Neuronal stem cell (in vitro differentiated cells): ENCODE results near the gene LIPN. TPM values are rescaled to one million over a fixed set of nuclear protein-coding genes. Genes with fewer than 3 reads are reported as not detected.

Experiments
- DNase-seq: peaks from one replicate; pipeline ENCODE4 v3.0.0-alpha.2; 2013; ENCODE audit warnings: low spot score
- H2AFZ ChIP-seq: one replicate; pipeline ENCODE4 v1.6.1; 2013; ENCODE audit warnings: mild to moderate bottlenecking, low read length, inconsistent platforms
- H2AK5ac ChIP-seq: 2 replicates; pipeline ENCODE4 v1.6.1; 2013; ENCODE audit warnings: low read depth, mild to moderate bottlenecking, inconsistent platforms, low read length, moderate library complexity, mixed read lengths
- H2BK120ac ChIP-seq: 2 replicates; pipeline ENCODE4 v1.6.1; 2013; ENCODE audit warnings: low read depth, mild to moderate bottlenecking, inconsistent platforms, low read length, moderate library complexity, mixed read lengths
- H2BK12ac ChIP-seq: one replicate; pipeline ENCODE4 v1.6.1; 2013; ENCODE audit warnings: low read length, inconsistent platforms
- H2BK15ac ChIP-seq: 2 replicates; pipeline ENCODE4 v1.6.1; 2013; ENCODE audit warnings: mild to moderate bottlenecking, low read length, inconsistent platforms, mixed read lengths
- H2BK5ac ChIP-seq: one replicate; pipeline ENCODE4 v1.6.1; 2013; ENCODE audit warnings: inconsistent platforms, mild to moderate bottlenecking, low read length, moderate library complexity
- H3K14ac ChIP-seq: one replicate; pipeline ENCODE4 v1.6.1; 2013; ENCODE audit warnings: low read length, inconsistent platforms
- H3K18ac ChIP-seq: 2 replicates; pipeline ENCODE4 v1.6.1; 2013; ENCODE audit warnings: low read length, inconsistent platforms
- H3K23ac ChIP-seq: 2 replicates; pipeline ENCODE4 v1.6.1; 2013; ENCODE audit warnings: low read depth, mild to moderate bottlenecking, mixed read lengths, low read length, inconsistent platforms; ENCODE audit not compliant: poor library complexity
- H3K27ac ChIP-seq: replicated peaks from 3 replicates; pipeline ENCODE4 v1.5.1; 2013; ENCODE audit warnings: low read length, inconsistent platforms
- H3K27me3 ChIP-seq, 3 experiments: 2 replicates each; pipeline ENCODE4 v1.6.1; 2013; ENCODE audit warnings: low read length in 3 of 3, mild to moderate bottlenecking in 2 of 3, inconsistent platforms in 1 of 3, low read depth in 1 of 3, mixed read lengths in 1 of 3, moderate library complexity in 1 of 3; ENCODE audit not compliant: control insufficient read depth in 3 of 3, insufficient read depth in 3 of 3
- H3K36me3 ChIP-seq, 2 donors: replicated peaks in 1 of 2; 2 replicates each; pipeline ENCODE4 v1.6.1; 2013; ENCODE audit warnings: low read length in 2 of 2; ENCODE audit not compliant: control insufficient read depth in 2 of 2, insufficient read depth in 2 of 2
- H3K4ac ChIP-seq: 2 replicates; pipeline ENCODE4 v1.6.1; 2013; ENCODE audit warnings: inconsistent platforms, mild to moderate bottlenecking, low read length, moderate library complexity
- H3K4me1 ChIP-seq, 2 donors: 1 replicate in 1 of 2; 2 replicates in 1 of 2; pipeline ENCODE4 v1.6.1; 2013; ENCODE audit warnings: low read length in 2 of 2, low read depth in 1 of 2; ENCODE audit not compliant: control insufficient read depth in 2 of 2, insufficient read depth in 1 of 2
- H3K4me2 ChIP-seq: one replicate; pipeline ENCODE4 v1.6.1; 2013; ENCODE audit warnings: mild to moderate bottlenecking, low read length, inconsistent platforms; ENCODE audit not compliant: insufficient read depth, poor library complexity, severe bottlenecking
- H3K4me3 ChIP-seq, 2 donors: 2 replicates each; pipeline ENCODE4 v1.5.1; 2013; ENCODE audit warnings: low read length in 2 of 2, mild to moderate bottlenecking in 2 of 2, inconsistent platforms in 1 of 2, moderate library complexity in 1 of 2
- H3K79me1 ChIP-seq: one replicate; pipeline ENCODE4 v1.6.1; 2013; ENCODE audit warnings: low read depth, mild to moderate bottlenecking, inconsistent platforms, low read length, moderate library complexity
- H3K9ac ChIP-seq: one replicate; pipeline ENCODE4 v1.6.1; 2013; ENCODE audit warnings: mild to moderate bottlenecking, low read depth, low read length, inconsistent platforms; ENCODE audit not compliant: poor library complexity
- H3K9me3 ChIP-seq, 2 donors: replicated peaks in 1 of 2; 2 replicates each; pipeline versions ENCODE3 to v1.6.1; 2013; ENCODE audit warnings: low read length in 2 of 2, mild to moderate bottlenecking in 2 of 2, inconsistent platforms in 1 of 2, low read depth in 1 of 2, mixed read lengths in 1 of 2, moderate library complexity in 1 of 2; ENCODE audit not compliant: control insufficient read depth in 2 of 2, insufficient read depth in 1 of 2
- H4K8ac ChIP-seq: one replicate; pipeline ENCODE4 v1.6.1; 2013; ENCODE audit warnings: low read depth, mild to moderate bottlenecking, inconsistent platforms, low read length, moderate library complexity
- H4K91ac ChIP-seq: one replicate; pipeline ENCODE4 v1.6.1; 2013; ENCODE audit warnings: low read length, low read depth, mild to moderate bottlenecking, inconsistent platforms; ENCODE audit not compliant: poor library complexity
- WGBS, 2 donors: extraction: QIAGEN DNeasy Blood & Tissue Kit; methylation state at CpG; one replicate each; pipeline ENCODE4 v1.1.7; 2013; ENCODE audit warnings: missing lambda C conversion rate in 2 of 2, mixed read lengths in 1 of 2; ENCODE audit not compliant: insufficient read length in 2 of 2, insufficient replicate concordance in 1 of 2; ENCODE audit errors: extremely low coverage in 2 of 2; 5-methylcytosine and 5-hydroxymethylcytosine counted together
- polyA plus RNA-seq, 2 experiments: library from polyadenylated mRNA; stranded (reverse); fragments of 200-250 nt; gene quantifications; one replicate each; pipeline ENCODE4 v1.2.3, GENCODE V29; 2013

Gene LIPN
- polyA plus RNA-seq (2013, experiment 1 of 2): not detected
- polyA plus RNA-seq (2013, experiment 2 of 2): not detected

GRCh38 chr10:88759366-88760101, at the start of gene LIPN:
Gene LIPN, plus strand, starts transcription at chr10:88760020. Its CDS starts 1,386 bp downstream, at chr10:88761406.
- H2AK5ac ChIP-seq: no peak within 1 kb of the TSS
- no peak within 1 kb of the TSS for H2BK15ac ChIP-seq
- no peak within 1 kb of the TSS for H2BK5ac ChIP-seq
- H3K23ac ChIP-seq: no peak within 1 kb of the TSS
- no peak within 1 kb of the TSS for H4K8ac ChIP-seq
- no peak within 1 kb of the TSS for H3K4me3 ChIP-seq
- no peaks in the 10 kb centered on the region for H3K27me3 ChIP-seq
- H2AFZ ChIP-seq: no peak within 1 kb of the TSS
- H3K27ac ChIP-seq: no peak within 1 kb of the TSS
- no peaks in the 10 kb centered on the region for H3K36me3 ChIP-seq
- H3K18ac ChIP-seq: no peak within 1 kb of the TSS
- WGBS, 2 donors: no CpG with 5 or more reads among the region's 7 CpGs
- no peaks in the 10 kb centered on the region for H3K9me3 ChIP-seq
- H3K79me1 ChIP-seq: no peaks in the 10 kb centered on the region
- H3K9ac ChIP-seq: no peak within 1 kb of the TSS
- H2BK12ac ChIP-seq: no peak within 1 kb of the TSS
- no peak within 1 kb of the TSS for H3K4me2 ChIP-seq
- no peaks in the 10 kb centered on the region for H3K4me1 ChIP-seq
- H2BK120ac ChIP-seq: no peak within 1 kb of the TSS
- H3K14ac ChIP-seq: no peak within 1 kb of the TSS
- no peak within 1 kb of the TSS for H3K4ac ChIP-seq
- no peak for DNase-seq
- H4K91ac ChIP-seq: no peak within 1 kb of the TSS

- H3K4me1 ChIP-seq: no peaks in the 10 kb centered on the region
- no peak overlapping the region for H2BK12ac ChIP-seq
Observed at GRCh38 chr10:88715517-88715916, 44.3 kb upstream of the LIPN start.

GRCh38 chr10:88721392-88721791, 38.4 kb upstream of the LIPN start:
- Histone ChIP-seq H3K27me3 (no peaks in the 10 kb centered on the region), H3K9ac (no peak overlapping the region), H3K9me3 (no peaks in the 10 kb centered on the region), H2BK120ac (no peak overlapping the region), H3K36me3 (no peaks in the 10 kb centered on the region), H3K4ac (no peak overlapping the region), H3K18ac (no peak overlapping the region), H3K4me3 (no peak overlapping the region), H2BK15ac (no peak overlapping the region), H2BK5ac (no peak overlapping the region), H3K4me2 (no peak overlapping the region), H3K14ac (no peak overlapping the region), H4K8ac (no peak overlapping the region), H3K23ac (no peak overlapping the region), H4K91ac (no peak overlapping the region), H2BK12ac (no peak overlapping the region), H2AK5ac (no peak overlapping the region), H3K79me1 (no peaks in the 10 kb centered on the region), H3K4me1 (no peaks in the 10 kb centered on the region), H3K27ac (no peak overlapping the region), H2AFZ (no peak overlapping the region)
- DNase-seq: no peak
- no CpG with 5 or more reads among the region's 4 CpGs for WGBS, 2 donors

More at GRCh38 chr10:88715517-88715916, 44.3 kb upstream of the LIPN start:
- H3K36me3 ChIP-seq: no peaks in the 10 kb centered on the region
- no peak for DNase-seq
- H3K79me1 ChIP-seq: no peaks in the 10 kb centered on the region
- H3K9ac ChIP-seq: no peak overlapping the region
- H2AFZ ChIP-seq: no peak overlapping the region
- no peak overlapping the region for H3K14ac ChIP-seq
- H2BK15ac ChIP-seq: no peak overlapping the region
- H2BK120ac ChIP-seq: no peak overlapping the region
- H3K9me3 ChIP-seq: no peaks in the 10 kb centered on the region
- H4K91ac ChIP-seq: no peak overlapping the region
- H3K27ac ChIP-seq: no peak overlapping the region
- no peak overlapping the region for H3K4me2 ChIP-seq
- no CpG with 5 or more reads among the region's 1 CpG for WGBS, 2 donors
- no peaks in the 10 kb centered on the region for H3K27me3 ChIP-seq
- H4K8ac ChIP-seq: no peak overlapping the region
- no peak overlapping the region for H3K4ac ChIP-seq
- H3K18ac ChIP-seq: no peak overlapping the region
- H2AK5ac ChIP-seq: no peak overlapping the region
- no peak overlapping the region for H3K4me3 ChIP-seq
- no peak overlapping the region for H3K23ac ChIP-seq
- H2BK5ac ChIP-seq: no peak overlapping the region

GRCh38 chr10:88725798-88726197, 34.0 kb upstream of the LIPN start:
- Histone ChIP-seq H2AFZ (no peak overlapping the region), H4K8ac (no peak overlapping the region), H2BK15ac (no peak overlapping the region), H3K4me1 (no peaks in the 10 kb centered on the region), H3K4me3 (no peak overlapping the region), H3K36me3 (no peaks in the 10 kb centered on the region), H2BK12ac (no peak overlapping the region), H3K9me3 (no peaks in the 10 kb centered on the region), H3K27me3 (peaks cover 0 to 2% (median 0%) of the 10 kb centered on the region in 3 experiments), H4K91ac (no peak overlapping the region), H2BK120ac (no peak overlapping the region), H2AK5ac (no peak overlapping the region), H3K9ac (no peak overlapping the region), H3K4ac (no peak overlapping the region), H3K4me2 (no peak overlapping the region), H2BK5ac (no peak overlapping the region), H3K14ac (no peak overlapping the region), H3K23ac (no peak overlapping the region), H3K18ac (no peak overlapping the region), H3K27ac (no peak overlapping the region), H3K79me1 (no peaks in the 10 kb centered on the region)
- WGBS, 2 donors: no CpG with 5 or more reads among the region's 1 CpG
- DNase-seq: no peak
